Transverse colon (tissue), 4 donors: ENCODE results near the gene WDR77. TPM values are rescaled to one million over a fixed set of nuclear protein-coding genes. Genes with fewer than 3 reads are reported as not detected.

Experiments
- DNase-seq: peaks from one replicate; pipeline ENCODE4 v3.0.0-alpha.2; 2019
- H3K27ac ChIP-seq, 4 donors: fragments of 200-600 bp; sonication (generic); 2 replicates each; pipeline ENCODE4 v1.5.1; 2016 to 2018; ENCODE audit warnings: inconsistent platforms in 4 of 4
- H3K27me3 ChIP-seq: fragments of 200-600 bp; sonication (generic); 2 replicates; pipeline ENCODE4 v1.5.1; 2017; ENCODE audit warnings: inconsistent platforms
- H3K36me3 ChIP-seq, 4 donors: fragments of 200-600 bp; sonication (generic); 2 replicates each; pipeline ENCODE4 v1.5.1; 2017 to 2019; ENCODE audit warnings: inconsistent platforms in 4 of 4
- H3K4me1 ChIP-seq, 4 donors: fragments of 200-600 bp; sonication (generic); 2 replicates each; pipeline ENCODE4 v1.5.1; 2017 to 2020; ENCODE audit warnings: inconsistent platforms in 4 of 4
- H3K4me3 ChIP-seq, 4 donors: fragments of 200-600 bp; sonication (generic); 1 replicate in 1 of 4; 2 replicates in 3 of 4; pipeline versions ENCODE4 v1.5.1 to v1.6.1; 2017 to 2019; ENCODE audit warnings: inconsistent platforms in 4 of 4
- H3K9me3 ChIP-seq, 2 donors: fragments of 200-600 bp; sonication (generic); 2 replicates each; pipeline ENCODE4 v1.5.1; 2017 to 2019; ENCODE audit warnings: inconsistent platforms in 2 of 2
- EP300 ChIP-seq: sonication (generic); formaldehyde crosslinking; IDR thresholded peaks from one replicate; pipeline ENCODE4 v1.6.1; 2017; ENCODE audit warnings: antibody characterized with exemption, low read depth
- POLR2A ChIP-seq: fragments of 450-650 bp; IDR thresholded peaks from one replicate; pipeline ENCODE4 v1.6.1; 2016; ENCODE audit warnings: antibody characterized with exemption, mild to moderate bottlenecking, moderate library complexity
- POLR2AphosphoS5 ChIP-seq, 3 donors: sonication (generic); formaldehyde crosslinking; IDR thresholded peaks; one replicate each; pipeline ENCODE4 v1.6.1; 2016; ENCODE audit warnings: antibody characterized with exemption in 3 of 3
- WGBS, 2 donors: methylation state at CpG; one replicate each; pipeline ENCODE4 v1.1.5; 2018; ENCODE audit warnings: low coverage in 1 of 2; 5-methylcytosine and 5-hydroxymethylcytosine counted together
- in situ Hi-C, 4 donors: fragments of 200-750 bp; cut with MboI; loops; one replicate each; pipeline versions ENCODE4 v1.15.0 to v1.15.1; 2017; ENCODE audit warnings: low sequenced_read_pairs in 3 of 4, low pct_ligation_motif_present in 1 of 4, low pct_unique_long_range_greater_than_20kb in 1 of 4
- intact Hi-C: fragments of 100-400 bp; cut with DNase I; formaldehyde crosslinking; loops from one replicate; pipeline ENCODE4 v1.15.1; 2023; ENCODE audit warnings: low total_unique reads
- total RNA-seq, 4 donors: library from RNA; depleted of rRNA; stranded (reverse); fragments of >200 nt; gene quantifications; one replicate each; pipeline ENCODE4 v1.1.0, GENCODE V29; 2016
- TF ChIP-seq, protein P1 (sequence below), 5 experiments: fragments of 200-600 bp in 3 of 5; fragments of 450-650 bp in 2 of 5; sonication (generic) in 3 of 5; IDR thresholded peaks; 1 replicate in 2 of 5; 2 replicates in 3 of 5; pipeline ENCODE4 v1.5.1; 2016 to 2017; ENCODE audit warnings: antibody characterized with exemption in 5 of 5, inconsistent platforms in 3 of 5, mild to moderate bottlenecking in 2 of 5, moderate library complexity in 1 of 5

Gene WDR77
- total RNA-seq, 4 donors from 2014 or later, result 10.7 to 46.0 (median 21.8) TPM

DNA sequence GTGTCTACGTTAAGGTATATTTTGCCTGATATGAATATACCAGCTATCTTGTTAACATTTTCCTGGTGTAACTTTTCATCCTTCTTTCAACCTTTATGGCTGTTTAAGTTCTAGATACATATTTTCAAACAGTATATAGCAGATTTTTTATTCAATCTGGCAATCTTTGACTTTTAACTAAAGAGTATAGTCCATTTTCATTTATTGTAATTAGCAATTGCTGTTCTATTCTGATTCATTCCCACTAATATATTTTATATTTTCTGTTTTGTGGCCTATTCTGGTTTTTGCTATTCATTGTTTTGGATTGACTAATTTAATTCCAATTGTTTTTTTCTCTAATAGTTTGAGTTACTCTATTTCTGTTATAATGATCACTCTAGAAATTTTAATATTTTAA, 17.4 kb upstream of the WDR77 start:
- intact Hi-C loops (no loop called here), in situ Hi-C loops (no loop called here)
- no peak overlapping the region for H3K27ac ChIP-seq
- no peaks in the 10 kb centered on the region for H3K9me3 ChIP-seq
- 0% methylated on average over 1 of the region's 1 CpG for WGBS, 2 donors
- peaks cover 0 to 23% (median 10%) of the 10 kb centered on the region in 4 donors for H3K36me3 ChIP-seq
- DNase-seq, result no peak
- H3K27me3 ChIP-seq, result no peaks in the 10 kb centered on the region
- H3K4me3 ChIP-seq, result no peak overlapping the region
- TF ChIP-seq, protein P1, sequence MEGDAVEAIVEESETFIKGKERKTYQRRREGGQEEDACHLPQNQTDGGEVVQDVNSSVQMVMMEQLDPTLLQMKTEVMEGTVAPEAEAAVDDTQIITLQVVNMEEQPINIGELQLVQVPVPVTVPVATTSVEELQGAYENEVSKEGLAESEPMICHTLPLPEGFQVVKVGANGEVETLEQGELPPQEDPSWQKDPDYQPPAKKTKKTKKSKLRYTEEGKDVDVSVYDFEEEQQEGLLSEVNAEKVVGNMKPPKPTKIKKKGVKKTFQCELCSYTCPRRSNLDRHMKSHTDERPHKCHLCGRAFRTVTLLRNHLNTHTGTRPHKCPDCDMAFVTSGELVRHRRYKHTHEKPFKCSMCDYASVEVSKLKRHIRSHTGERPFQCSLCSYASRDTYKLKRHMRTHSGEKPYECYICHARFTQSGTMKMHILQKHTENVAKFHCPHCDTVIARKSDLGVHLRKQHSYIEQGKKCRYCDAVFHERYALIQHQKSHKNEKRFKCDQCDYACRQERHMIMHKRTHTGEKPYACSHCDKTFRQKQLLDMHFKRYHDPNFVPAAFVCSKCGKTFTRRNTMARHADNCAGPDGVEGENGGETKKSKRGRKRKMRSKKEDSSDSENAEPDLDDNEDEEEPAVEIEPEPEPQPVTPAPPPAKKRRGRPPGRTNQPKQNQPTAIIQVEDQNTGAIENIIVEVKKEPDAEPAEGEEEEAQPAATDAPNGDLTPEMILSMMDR (IDR thresholded peaks at IDR 0.05), result no peak
- H3K4me1 ChIP-seq, result no peaks in the 10 kb centered on the region

DNA sequence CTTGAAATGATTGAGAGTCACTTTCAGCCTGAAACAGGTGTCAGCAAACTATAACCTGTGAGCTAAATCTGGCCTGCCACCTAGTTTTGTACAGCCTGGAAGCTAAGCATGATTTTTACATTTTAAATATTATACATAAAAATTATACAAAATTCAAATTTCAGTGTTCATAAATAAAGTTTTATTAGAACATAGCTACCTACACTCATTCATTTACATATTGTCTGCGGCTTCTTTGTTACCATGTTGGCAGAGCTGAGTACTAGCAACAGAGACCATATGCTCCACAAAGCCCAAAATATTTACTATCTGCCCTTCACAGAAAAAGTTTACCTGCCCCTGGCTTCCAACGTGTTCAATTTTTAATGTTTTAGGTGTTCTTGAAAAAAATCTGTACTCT, 16.7 kb upstream of the WDR77 start:
- no peak overlapping the region for H3K27ac ChIP-seq
- DNase-seq, result no peak
- no peak for TF ChIP-seq POLR2AphosphoS5 (IDR thresholded peaks at IDR 0.05)
- no peak for TF ChIP-seq EP300
- TF ChIP-seq, protein P1 (IDR thresholded peaks at IDR 0.05), result no peak
- TF ChIP-seq POLR2A, result no peak
- peaks cover 0 to 28% (median 13%) of the 10 kb centered on the region in 4 donors for H3K36me3 ChIP-seq
- WGBS, 2 donors, result 92 to 95% methylated on average over 2 of the region's 2 CpGs
- H3K4me3 ChIP-seq, result no peak overlapping the region
- H3K27me3 ChIP-seq, result no peaks in the 10 kb centered on the region
- intact Hi-C loops, result no loop called here
- in situ Hi-C loops, result no loop called here
- H3K4me1 ChIP-seq, result no peaks in the 10 kb centered on the region
- no peaks in the 10 kb centered on the region for H3K9me3 ChIP-seq

DNA sequence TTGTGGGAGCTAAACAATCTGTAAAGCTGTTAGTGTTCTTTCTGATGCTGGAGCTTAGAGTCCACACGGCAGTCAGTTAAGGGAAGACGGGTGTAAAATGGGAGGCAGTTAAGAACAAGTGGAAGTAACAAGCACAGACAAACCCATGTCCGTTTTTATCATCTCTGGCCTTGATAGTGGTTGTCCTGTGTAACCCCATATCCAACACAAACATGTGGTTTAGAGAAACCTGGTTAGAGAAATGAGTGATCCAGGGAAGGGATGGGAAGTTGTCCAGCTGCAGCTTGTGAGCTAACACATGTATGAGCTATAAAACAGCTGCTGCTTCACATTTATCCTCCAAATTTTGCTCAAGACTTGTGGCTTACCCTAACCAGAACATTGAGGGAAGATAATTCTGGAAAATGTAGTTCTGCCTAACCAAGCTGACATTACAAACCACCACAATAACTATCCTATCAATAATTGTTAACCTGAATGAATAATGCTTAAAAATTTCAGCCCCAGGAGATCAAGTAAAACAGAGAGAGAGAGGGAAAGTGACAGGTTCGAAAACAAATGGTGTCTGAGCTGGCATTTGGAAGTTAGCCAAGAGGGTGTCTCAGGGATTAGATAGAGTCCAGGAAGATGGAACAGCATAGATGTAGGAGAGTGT, 14.1 kb upstream of the WDR77 start:
- 55 to 71% methylated on average over 4 of the region's 4 CpGs for WGBS, 2 donors
- H3K9me3 ChIP-seq, result no peaks in the 10 kb centered on the region
- H3K27ac ChIP-seq, result peak overlapping the region in 1 of 4 donors; percentile 12
- no peak for DNase-seq
- no peaks in the 10 kb centered on the region for H3K27me3 ChIP-seq
- intact Hi-C loops (no loop called here), in situ Hi-C loops (no loop called here)
- TF ChIP-seq POLR2A (no peak), POLR2AphosphoS5 (IDR thresholded peaks at IDR 0.05) (no peak), EP300 (no peak)
- TF ChIP-seq, protein P1 (IDR thresholded peaks at IDR 0.05), result no peak
- no peaks in the 10 kb centered on the region for H3K4me1 ChIP-seq
- no peak overlapping the region for H3K4me3 ChIP-seq
- peaks cover 0 to 53% (median 21%) of the 10 kb centered on the region in 4 donors for H3K36me3 ChIP-seq

GRCh38 chr1:111462370-111463028, 13.4 kb upstream of the WDR77 start:
- Histone ChIP-seq H3K36me3 (peaks cover 0 to 53% (median 23%) of the 10 kb centered on the region in 4 donors), H3K9me3 (no peaks in the 10 kb centered on the region), H3K4me3 (no peak overlapping the region), H3K27ac (peak overlapping the region in 1 of 4 donors; percentile 12), H3K27me3 (no peaks in the 10 kb centered on the region), H3K4me1 (no peaks in the 10 kb centered on the region)
- intact Hi-C loops (no loop called here), in situ Hi-C loops (no loop called here)
- no peak for TF ChIP-seq POLR2A
- no peak for DNase-seq
- 78 to 81% methylated on average over 4 of the region's 4 CpGs for WGBS, 2 donors
